ENCODE measurements around the gene JMJD8.

Gene JMJD8

GRCh38 chr16:689175-689897, 5.2 kb upstream of the JMJD8 start:
- no peak for DNase-seq (ENCODE audit: low spot score)

DNA sequence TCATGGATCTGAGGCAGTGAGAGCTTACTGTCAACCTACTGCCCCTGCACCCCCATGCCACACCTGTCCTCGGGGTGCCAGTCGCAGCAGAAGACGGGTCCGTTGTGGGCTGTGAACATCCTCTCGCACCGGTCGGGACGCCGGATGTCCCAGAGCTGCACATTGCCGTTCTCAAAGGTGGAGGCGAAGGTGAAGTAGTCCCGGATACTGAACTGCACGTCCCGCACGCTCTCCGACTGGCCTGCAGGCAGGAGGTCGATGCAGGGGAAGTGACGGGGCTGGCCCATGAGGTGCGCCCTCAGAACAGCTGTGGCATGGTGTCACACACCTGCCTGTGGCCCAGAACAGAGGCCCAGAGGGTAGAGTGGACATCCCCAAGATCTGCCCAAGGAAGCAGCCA, 3.4 kb upstream of the JMJD8 start:
- no peak for DNase-seq (ENCODE audit: low spot score)

- DNase-seq (ENCODE audit: low spot score), result no peak
Measured at GRCh38 chr16:686459-687260, 2.5 kb upstream of the JMJD8 start.

- DNase-seq (ENCODE audit: low spot score), result no peak
Measured at GRCh38 chr16:685967-686366, 1.8 kb upstream of the JMJD8 start.

- no peak for DNase-seq (ENCODE audit: low spot score)
Measured at GRCh38 chr16:684961-685696, 995 bp upstream of the JMJD8 start.

DNA sequence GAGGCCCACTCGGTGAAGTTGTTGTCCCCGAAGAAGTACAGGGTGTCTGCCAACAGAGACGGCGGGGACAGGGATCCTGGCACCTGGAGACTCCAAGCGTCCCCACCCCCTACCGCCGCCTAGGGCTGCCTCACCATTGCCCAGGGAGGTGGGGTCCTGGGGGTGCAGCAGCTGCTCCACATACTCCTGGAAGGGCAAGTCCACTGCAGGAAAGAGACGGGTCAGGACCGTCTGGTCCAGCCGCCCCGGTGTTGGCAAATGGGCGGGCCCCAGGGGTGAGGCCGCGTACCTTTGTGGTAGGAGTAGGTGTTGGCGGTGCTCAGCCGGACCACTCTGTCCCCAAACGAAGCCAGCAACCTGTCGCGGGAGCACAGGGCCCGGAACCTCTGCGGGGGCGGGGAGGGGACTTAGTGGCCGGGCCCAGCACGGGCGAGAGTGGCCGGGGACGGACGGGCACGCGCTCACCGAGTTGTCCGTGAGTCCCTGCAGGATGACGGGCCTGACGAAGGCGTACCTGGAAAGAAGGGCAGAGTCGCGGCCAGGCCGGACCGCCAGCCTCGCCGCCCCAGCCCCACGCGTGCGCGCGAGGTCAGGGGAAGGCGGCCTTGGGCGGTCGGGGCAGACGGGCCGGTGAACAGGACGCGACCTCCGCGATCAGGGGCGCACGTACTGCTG, 601 bp downstream of the JMJD8 start:
- no peak for DNase-seq (ENCODE audit: low spot score)

- no peak for DNase-seq (ENCODE audit: low spot score)
Measured at GRCh38 chr16:682493-683395, 1.4 kb downstream of the JMJD8 start.

DNA sequence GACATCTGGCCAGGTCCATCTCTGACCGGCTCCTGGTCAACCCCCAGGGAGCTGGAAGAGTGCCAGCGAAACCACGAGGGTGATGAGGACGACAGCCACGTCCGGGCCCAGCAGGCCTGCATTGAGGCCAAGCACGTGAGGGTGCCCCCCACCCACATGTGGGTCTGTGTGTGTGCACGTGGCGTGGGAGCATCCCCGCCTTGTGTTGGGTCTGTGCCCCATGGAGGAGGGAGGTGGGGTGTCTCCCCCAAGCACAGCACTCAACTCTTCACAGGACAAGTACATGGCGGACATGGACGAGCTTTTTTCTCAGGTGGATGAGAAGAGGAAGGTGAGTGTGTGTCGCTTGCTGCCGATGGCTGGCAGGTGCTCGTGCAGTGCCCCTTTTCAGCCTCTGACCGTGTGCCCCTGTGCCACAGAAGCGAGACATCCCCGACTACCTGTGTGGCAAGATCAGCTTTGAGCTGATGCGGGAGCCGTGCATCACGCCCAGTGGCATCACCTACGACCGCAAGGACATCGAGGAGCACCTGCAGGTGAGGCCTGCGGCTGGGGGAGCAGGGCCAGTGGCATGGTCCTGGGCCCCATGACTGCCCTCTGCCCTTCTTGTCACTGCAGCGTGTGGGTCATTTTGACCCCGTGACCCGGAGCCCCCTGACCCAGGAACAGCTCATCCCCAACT, 2.2 kb downstream of the JMJD8 start:
- DNase-seq (ENCODE audit: low spot score), result no peak

DNA sequence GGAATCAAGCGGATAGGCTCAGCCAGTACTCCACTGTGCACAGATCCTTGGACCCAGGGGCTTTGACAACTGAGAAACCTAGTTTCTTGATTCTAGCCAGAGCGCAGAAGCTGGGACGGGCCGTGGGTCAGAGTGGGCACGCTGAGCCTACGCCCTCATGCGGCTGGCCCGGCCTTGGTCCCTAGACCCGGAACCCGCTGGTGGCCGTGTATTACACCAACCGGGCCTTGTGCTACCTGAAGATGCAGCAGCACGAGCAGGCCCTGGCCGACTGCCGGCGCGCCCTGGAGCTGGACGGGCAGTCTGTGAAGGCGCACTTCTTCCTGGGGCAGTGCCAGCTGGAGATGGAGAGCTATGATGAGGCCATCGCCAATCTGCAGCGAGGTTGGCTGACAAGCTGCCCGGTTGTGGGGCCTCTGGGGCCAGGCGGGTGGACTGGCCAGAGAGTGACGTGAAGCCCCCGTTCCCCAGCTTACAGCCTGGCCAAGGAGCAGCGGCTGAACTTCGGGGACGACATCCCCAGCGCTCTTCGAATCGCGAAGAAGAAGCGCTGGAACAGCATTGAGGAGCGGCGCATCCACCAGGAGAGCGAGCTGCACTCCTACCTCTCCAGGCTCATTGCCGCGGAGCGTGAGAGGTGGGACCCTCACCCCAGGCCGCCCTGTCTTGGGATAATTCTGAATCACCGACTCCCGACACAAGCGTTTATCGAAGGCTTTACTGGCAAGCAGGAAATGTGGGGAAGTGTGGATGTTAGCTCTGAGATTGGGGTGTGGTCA, 3.0 kb downstream of the JMJD8 start:
- no peak for DNase-seq (ENCODE audit: low spot score)

- no peak for DNase-seq (ENCODE audit: low spot score)
Measured at GRCh38 chr16:680625-680945, 3.5 kb downstream of the JMJD8 start.

DNA sequence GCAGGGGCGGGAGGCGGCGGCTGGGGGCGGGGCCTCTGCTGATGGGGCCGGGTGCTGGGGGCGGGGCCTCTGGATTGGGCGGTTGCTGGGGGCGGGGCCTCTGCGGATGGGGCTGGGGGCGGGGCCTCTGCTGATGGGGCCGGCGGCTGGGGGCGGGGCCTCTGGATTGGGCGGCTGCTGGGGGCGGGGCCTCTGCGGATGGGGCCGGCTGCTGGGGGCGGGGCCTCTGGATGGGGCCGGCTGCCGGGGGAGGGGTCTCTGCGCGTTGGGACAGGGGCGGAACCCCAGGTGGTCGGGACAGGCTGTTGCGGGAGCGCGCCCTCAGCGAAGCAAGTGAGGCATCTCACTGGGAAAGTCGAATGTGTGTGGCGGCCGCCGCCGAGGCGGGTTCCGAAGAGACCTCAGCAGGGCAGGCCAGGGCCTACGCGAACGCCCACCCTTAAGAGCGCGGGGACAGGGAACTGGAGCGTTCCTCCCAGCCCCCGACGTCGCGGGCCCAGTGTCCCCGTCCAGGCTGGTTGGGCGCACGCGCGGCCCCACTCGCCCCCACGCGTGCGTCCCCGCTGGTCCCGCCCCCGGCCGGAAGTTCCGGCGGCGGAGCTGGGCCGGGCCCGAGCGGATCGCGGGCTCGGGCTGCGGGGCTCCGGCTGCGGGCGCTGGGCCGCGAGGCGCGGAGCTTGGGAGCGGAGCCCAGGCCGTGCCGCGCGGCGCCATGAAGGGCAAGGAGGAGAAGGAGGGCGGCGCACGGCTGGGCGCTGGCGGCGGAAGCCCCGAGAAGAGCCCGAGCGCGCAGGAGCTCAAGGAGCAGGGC, 4.1 kb downstream of the JMJD8 start, which contains the start of gene STUB1:
TSS of gene STUB1 (plus strand) at position 597 of the 811 bp plus-strand sequence. CDS start at position 713, 116 bp downstream.
- DNase-seq (ENCODE audit: low spot score), result peak; percentile 91

DNA sequence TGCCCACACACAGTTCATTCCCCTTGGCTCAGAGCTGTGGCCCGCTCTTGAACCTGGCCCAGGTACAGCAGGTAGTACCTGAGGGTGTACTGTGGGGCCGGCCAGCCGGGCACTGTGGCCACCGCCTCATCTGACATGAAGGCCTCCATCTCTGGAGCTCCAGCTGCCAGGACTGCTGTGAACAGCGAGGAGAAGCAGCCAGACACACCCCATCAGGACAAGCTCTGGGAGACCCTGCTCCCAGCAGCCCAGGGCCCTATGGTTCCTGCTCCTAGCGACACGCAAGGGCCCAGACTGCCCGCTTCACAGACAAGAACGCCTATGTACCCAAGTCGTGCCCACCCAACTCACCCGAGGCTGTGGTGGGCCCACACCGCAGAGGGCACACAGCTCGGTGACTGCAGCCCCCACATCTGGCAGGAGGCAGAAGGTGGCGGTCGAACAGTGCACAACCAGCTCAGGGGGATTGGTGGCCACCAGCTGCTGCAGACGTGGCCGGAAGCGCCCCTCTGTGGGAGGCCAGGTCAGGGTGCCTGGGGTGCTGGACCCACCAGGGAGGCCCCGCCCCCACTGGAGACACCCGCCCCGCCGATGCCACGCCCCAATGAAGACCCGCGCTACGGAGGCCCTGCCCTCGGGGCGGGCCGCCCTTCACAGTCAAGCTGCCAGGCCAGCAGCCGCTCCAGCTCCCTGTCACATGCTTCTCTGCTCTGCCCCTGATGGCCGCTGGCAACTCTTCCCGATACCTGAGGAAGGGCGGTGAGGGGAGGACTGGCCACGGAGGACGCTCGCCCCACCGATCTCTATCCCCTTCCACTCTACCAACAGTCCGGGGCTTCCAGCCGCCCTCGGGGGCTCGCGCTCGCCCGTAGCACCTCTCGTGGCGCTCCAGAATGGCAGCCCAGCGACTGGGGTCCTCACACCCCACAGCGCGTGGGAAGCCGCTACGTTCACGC, 5.0 kb downstream of the JMJD8 start:
- peak; percentile 75 for DNase-seq (ENCODE audit: low spot score)

DNA sequence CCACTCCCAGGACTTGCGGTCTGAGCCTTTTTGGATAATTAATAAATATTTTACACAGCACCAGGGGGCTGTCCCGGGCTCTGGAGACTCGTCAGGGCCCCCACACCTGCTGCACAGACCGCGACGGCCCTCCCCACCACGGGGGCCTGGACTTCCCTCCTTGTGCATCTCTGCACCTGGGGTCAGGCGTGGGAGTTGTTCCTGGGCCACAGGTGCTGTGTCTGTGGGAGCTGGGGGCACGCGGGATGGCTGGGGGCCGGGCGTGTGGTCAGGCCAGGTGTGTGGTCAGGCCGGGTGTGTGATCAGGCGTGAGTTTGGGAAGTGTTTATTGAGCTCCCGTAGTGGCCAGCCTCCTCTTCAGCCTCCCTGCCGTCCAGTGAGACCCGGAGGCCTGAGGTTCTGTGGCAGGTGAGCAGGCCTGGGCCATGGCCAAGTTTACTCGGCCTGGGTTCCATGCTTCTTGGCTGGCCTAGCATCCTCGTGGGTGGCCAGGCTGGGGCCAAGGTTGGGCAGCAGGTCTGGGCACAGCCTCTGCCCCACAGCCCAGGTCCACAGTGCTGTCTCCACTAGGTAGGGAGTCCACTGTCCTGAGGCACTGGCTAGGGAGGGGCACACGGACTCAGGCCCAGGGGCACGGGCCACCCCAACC, 5.8 kb downstream of the JMJD8 start:
- no peak for DNase-seq (ENCODE audit: low spot score)

DNA sequence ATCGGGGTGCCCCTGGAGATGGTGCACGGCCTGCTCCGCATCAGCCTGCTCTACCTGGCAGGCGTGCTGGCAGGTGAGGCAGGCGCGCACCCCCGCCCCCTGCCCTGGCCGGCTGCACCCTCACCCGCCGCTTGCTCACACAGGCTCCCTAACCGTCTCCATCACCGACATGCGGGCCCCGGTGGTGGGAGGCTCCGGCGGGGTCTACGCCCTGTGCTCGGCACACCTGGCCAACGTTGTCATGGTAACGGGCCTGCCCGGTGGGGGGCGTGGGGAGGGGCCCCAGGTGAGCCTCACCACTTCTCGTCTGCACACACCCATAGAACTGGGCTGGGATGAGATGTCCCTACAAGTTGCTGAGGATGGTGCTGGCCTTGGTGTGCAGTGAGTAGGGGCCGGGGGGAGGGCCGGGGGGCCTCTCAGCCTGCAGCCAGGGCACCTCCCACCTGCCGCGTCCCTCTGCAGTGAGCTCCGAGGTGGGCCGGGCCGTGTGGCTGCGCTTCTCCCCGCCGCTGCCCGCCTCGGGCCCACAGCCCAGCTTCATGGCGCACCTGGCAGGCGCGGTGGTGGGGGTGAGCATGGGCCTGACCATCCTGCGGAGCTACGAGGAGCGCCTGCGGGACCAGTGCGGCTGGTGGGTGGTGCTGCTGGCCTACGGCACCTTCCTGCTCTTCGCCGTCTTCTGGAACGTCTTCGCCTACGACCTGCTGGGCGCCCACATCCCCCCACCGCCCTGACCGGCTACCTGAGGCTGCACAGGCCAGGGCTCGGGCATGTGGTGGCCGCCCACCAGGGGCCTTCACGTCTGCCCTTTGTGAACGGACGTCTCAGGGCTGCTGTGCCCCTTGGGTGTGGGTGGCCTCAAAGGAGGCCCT, 6.6 kb downstream of the JMJD8 start:
- no peak for DNase-seq (ENCODE audit: low spot score)

- no peak for DNase-seq (ENCODE audit: low spot score)
Measured at GRCh38 chr16:676913-677312, 7.2 kb downstream of the JMJD8 start.

- DNase-seq (ENCODE audit: low spot score), result no peak
Measured at GRCh38 chr16:676565-676902, 7.6 kb downstream of the JMJD8 start.

Data from D341Med (cell line).